GM12875 (cell line): ENCODE results near the gene DCTN1.

Experiments
- H3K4me3 ChIP-seq: one replicate; pipeline ENCODE4 v1.5.1; 2011; ENCODE audit warnings: low read depth, low read length, control low read depth
- CTCF ChIP-seq: IDR thresholded peaks from 2 replicates; pipeline ENCODE4 v1.5.1; 2011; ENCODE audit warnings: low read depth, mild to moderate bottlenecking, control low read depth, inconsistent platforms, low read length, moderate library complexity, borderline replicate concordance; ENCODE audit not compliant: insufficient read depth

Gene DCTN1

GRCh38 chr2:74413001-74413698 lies 33.0 kb upstream of the DCTN1 start:
- H3K4me3 ChIP-seq: no peak overlapping the region
- TF ChIP-seq CTCF: no peak

DNA sequence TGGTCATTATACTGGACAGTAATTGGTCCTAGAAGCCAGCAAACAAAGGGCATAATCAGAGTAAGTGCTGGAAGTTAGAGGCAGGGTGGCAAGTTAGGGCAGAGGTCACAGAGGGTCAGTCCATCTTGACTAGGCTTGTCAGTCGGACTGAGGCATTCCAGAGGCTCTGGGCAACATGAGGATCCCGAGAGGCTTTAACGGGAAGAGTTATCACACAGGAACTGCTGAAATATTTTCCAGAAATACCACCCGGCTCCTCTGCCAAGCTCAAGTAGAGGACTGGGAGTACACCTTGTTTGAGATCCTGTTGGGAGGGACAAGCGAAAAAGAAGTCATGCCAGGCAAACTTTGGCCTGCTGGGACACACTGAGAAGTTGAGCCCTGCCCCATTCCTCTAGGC lies 27.6 kb upstream of the DCTN1 start:
- H3K4me3 ChIP-seq: no peak overlapping the region
- TF ChIP-seq CTCF: no peak

GRCh38 chr2:74406035-74406434 lies 25.9 kb upstream of the DCTN1 start:
- TF ChIP-seq CTCF: no peak
- H3K4me3 ChIP-seq: no peak overlapping the region

DNA sequence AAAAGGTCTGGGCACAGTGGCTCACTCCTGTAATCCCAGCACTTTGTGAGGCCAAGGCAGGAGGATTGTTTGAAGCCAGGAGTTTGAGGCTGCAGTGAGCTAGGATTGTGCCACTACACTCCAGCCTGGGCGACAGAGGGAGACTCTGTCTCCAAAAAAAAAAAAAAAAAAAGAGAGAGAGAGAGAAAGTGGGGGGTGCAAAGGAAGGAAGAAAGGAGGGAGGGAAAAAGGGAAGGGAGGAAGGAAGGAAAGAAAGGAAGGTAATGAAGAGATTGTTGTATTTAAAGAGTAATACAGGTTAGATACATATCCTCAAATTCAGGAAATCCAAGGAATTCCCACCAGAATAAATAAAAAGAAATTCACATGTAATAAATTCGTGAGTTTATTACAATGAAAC lies 21.8 kb upstream of the DCTN1 start:
- no peak overlapping the region for H3K4me3 ChIP-seq
- no peak for TF ChIP-seq CTCF

DNA sequence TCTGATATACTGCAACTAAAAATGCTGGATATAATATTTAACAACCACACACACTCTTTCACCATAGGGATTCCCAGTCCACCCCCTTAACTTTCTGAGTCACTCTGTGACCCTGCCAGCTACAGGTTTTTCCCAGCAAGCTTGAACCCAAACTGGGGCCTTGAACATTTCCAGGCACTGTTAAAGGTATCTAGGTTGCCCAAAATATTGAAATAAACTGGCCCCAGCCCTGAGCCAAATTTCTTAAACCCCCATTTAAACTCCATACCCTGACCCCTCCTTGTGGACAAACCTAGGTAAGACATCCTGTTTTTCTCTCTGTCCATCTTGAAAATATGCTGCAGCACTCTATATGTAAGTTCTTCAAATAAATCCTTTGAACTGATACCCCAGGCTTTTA lies 19.7 kb upstream of the DCTN1 start:
- TF ChIP-seq CTCF: peak; percentile 67; the same call in 1 of the 2 replicates
- no peak overlapping the region for H3K4me3 ChIP-seq

DNA sequence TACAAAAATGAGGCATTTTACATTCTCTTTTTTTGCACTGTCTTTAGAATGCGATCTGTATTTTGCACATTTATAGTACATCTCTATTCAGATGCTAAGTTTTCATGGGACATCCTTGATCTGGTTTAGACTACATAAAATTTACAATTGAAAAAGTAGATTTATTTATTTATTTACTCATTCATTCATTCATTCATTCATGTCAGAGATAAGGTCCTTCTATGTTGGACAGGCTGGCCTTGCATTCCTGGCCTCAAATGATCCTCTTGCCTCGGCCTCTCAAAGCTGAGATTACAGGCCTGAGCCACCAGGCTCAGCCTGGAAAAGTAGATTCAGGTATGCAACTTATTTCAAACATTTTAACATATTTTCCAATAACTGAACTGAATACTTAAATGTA lies 16.0 kb upstream of the DCTN1 start:
- H3K4me3 ChIP-seq: no peak overlapping the region
- no peak for TF ChIP-seq CTCF

DNA sequence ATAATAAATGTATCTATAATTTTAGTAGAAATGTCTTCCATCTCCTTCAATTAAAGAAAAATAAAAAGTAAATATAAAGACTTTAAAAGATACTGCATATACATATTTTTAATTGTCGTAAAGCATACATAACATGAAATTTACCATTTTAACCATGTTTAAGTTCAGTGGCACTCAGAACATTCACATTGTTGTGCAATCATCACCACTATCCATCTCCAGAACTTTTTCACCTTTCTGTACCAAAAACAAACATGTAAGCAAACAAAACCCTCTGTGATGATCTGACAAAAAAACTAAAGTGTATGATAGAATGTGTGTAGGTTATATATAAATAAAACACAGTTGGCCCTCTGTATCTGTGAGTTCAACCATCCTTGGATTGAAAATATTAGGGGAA lies 13.4 kb upstream of the DCTN1 start:
- TF ChIP-seq CTCF: no peak
- no peak overlapping the region for H3K4me3 ChIP-seq
